ENCODE measurements around the gene SELPLG.

Gene SELPLG

DNA sequence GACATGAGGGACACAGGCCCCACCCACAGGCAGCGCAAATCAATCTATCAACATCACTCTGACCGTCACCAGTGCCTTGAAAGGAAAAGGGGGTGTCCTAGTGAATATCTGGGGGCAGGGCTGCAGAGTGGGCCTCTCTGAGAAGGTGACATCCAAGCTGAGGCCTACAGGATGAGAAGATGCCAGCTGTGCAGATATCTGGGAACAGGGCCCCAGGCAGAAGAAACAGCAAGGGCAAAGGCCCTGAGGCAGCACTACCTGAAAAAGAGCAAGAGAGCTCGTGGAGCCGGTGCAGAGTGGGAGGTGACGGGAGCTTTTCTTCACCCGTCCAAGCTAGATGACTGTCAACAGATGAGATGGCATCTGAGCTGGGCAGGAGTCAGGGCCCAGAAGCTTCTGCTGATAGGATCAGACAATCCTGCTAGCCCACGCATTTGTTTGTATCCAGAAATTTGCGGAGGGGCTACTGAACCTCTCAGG, 23.3 kb downstream of the SELPLG start:
- TF ChIP-seq, protein P1, sequence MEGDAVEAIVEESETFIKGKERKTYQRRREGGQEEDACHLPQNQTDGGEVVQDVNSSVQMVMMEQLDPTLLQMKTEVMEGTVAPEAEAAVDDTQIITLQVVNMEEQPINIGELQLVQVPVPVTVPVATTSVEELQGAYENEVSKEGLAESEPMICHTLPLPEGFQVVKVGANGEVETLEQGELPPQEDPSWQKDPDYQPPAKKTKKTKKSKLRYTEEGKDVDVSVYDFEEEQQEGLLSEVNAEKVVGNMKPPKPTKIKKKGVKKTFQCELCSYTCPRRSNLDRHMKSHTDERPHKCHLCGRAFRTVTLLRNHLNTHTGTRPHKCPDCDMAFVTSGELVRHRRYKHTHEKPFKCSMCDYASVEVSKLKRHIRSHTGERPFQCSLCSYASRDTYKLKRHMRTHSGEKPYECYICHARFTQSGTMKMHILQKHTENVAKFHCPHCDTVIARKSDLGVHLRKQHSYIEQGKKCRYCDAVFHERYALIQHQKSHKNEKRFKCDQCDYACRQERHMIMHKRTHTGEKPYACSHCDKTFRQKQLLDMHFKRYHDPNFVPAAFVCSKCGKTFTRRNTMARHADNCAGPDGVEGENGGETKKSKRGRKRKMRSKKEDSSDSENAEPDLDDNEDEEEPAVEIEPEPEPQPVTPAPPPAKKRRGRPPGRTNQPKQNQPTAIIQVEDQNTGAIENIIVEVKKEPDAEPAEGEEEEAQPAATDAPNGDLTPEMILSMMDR (IDR thresholded peaks at IDR 0.05) = no peak

DNA sequence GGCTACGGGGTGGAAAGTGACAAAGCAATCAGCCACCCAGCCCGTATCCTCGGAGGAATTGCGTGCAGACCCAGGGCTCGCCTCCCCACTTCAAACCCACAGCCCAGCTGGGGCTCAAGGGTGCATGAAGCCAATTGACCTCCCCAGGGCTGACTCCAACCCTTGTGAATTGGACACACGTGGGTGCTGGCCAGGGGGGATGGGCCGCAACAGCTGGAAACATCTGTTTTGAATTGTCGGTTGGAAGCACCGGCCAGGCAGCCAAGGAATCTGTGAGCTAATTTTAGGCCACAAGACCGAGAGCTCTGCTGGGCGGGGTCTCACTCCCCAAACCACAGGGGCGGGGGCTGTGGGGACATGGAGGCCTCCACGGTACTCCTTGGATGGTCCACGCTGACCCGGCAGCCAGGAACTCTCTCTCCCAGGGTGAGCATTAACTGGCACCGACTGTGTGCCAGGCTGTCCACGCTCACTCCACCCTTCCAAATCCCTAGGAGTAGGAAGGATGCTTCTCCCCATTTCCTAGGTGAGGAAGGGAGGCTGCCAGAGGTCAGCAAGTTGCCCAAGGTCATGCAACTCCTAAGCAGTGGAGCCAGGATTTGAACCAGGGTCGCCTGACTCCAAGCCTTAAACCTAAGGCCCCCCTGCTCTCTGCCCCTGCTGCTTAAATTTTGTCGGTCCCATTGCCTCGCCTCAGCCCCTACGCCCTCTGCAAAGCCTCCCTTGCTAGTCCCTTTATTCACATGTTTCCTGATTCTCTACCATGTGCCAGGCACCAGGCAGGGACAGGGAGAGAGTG, 24.0 kb downstream of the SELPLG start:
- TF ChIP-seq, protein P1 (IDR thresholded peaks at IDR 0.05) = no peak

DNA sequence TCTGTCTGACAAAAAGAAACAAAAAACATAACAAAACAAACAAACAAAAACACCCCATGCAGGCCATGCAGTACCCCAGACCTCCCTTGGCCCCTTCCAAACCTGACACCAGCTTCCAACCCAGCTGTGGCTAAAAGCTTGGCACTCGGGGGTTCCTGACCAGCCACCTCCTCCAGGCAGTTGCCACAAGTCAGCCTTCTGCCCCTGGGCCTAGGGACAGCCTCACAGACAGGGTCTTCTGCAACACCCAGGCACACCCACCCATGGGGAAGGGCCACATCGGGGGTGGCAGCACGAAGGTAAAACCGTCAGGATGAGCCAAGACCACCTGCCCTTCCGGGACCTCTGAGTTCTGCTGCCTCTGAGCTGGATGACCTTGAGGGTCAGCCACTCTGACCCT, 25.1 kb downstream of the SELPLG start:
- TF ChIP-seq, protein P1 (IDR thresholded peaks at IDR 0.05) = no peak

DNA sequence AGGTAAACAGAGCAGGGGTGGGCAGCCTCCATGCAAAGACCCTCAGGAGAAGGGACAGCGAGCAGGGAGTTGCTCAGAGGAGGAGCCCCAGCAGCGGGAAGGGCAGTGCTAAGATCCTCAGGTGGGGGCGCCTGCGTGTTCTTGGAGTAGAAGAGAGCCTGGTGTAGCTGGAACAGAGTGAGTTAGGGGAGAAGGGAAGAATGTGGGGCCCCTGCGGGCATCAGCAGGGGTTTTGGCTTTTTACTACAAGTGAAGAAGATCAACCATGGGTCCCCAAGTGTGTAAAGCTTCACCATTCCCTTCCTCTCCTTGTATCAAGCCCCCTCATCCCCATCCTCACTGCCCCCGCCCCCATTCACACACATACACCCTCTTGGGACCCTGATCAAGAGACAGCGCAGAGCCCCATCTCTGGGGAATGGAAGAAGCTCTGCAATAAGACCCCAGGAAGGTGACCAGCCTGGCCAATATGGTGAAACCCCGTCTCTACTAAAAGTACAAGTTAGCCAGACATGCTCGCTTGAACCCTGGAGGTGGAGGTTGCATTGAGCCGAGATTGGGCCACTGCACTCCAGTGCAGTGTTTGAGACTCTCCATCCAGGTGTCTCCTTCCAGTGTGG, 25.6 kb downstream of the SELPLG start:
- TF ChIP-seq, protein P1 (IDR thresholded peaks at IDR 0.05) = no peak

DNA sequence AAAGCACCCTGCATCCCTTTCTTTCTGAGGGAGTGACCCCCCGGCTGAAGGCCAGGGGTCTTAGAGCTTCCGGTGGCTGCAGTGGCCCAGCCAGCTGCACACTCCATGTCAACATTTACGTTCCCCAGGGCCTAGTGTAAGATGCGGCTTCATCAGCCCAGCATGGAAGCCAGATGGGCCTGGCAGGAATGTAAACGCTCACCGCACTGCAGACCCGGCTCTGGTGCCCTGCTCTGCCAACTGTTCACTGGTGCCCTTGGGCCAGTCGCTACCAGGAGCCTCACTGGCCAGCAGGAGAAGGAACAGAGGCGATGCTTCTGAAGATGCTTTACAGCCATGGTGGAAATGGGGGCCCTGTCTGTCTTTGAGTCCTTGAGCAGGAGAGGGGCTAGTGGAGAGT, 27.2 kb downstream of the SELPLG start:
- TF ChIP-seq, protein P1 (IDR thresholded peaks at IDR 0.05) = no peak

DNA sequence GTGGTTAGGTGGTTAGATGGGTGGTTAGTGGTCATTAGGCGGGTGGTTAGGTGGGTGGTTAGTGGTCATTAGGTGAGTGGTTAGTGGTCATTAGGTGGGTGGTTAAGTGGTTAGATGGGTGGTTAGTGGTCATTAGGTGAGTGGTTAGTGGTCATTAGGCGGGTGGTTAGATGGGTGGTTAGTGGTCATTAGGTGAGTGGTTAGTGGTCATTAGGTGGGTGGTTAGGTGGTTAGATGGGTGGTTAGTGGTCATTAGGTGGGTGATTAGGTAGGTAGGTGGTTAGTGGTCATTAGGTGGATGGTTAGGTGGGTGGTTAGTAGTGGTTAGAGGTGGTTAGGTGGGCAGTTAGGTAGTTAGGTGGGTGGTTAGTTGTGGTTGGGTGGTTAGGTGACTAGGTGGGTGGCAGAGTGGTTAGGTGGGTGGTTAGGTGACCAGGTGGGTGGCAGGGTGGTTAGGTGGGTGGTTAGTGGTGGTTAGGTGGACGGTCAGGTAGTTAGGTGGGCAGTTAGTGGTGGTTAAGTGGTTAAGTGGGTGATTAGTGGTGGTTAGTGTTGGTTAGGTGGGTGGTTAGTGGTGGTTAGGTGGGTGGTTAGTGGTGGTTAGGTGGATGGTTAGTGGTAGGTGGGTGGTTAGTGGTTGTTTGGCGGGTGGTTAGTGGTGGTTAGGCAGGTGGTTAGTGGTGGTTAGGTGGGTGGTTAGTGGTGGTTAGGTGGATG, 27.8 kb downstream of the SELPLG start:
- TF ChIP-seq, protein P1 (IDR thresholded peaks at IDR 0.05) = no peak

DNA sequence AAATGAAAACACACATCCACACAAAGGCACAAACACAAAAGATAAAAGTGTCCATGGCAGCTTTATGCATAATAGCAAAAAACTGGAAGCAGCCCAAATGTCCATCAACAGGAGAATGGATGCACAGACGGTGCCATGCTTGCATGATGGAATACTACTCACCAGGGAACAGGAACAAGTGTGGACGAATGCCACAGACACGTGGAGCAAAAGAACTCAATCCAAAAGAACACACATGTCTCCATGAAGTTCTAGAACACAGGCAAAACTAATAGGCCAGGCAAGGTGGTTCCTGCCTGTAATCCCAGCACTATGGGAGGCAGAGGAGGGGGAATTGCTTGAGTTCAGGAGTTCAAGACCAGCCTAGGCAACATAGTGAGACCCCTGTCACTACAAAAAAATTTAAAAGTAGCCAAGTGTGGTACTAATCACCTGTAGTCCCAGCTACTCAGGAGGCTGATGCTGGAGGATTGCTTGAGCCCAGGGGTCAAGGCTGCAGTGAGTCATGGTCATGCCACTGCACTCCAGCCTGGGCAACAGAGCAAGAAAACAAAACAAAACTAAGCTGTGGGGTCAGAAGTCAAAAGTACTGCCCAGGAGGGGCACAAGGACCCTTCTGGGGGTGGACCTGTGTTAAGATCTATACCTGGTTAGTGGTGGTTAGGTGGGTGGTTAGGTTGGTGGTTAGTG, 28.5 kb downstream of the SELPLG start:
- TF ChIP-seq, protein P1 (IDR thresholded peaks at IDR 0.05) = no peak
